ENCODE data around the gene ZNF804B.

The ZNF804B gene

GRCh38 chr7:89104748-89105685 is 345.5 kb downstream of the ZNF804B start:
- Histone ChIP-seq H3K9ac (no peak overlapping the region), H3K79me2 (ENCODE audit: insufficient read depth, low read depth) (no peaks in the 10 kb centered on the region), H3K4me3 (IDR thresholded peaks at IDR 0.05; ENCODE audit: insufficient read depth, low read depth, low read length) (no peak overlapping the region), H2AFZ (ENCODE audit: low read depth) (no peak overlapping the region), H3K4me2 (no peak overlapping the region), H3K4me1 (ENCODE audit: low read depth, poor library complexity, severe bottlenecking) (no peaks in the 10 kb centered on the region), H3K27ac (no peak overlapping the region), H4K20me1 (ENCODE audit: insufficient read depth) (no peaks in the 10 kb centered on the region), H3K27me3 (ENCODE audit: insufficient read depth, low read depth) (no peaks in the 10 kb centered on the region), H3K36me3 (ENCODE audit: insufficient read depth) (no peaks in the 10 kb centered on the region)
- TF ChIP-seq CTCF (conservative IDR thresholded peaks at IDR 0.05; ENCODE audit: low read depth, low read length) = no peak

DNA sequence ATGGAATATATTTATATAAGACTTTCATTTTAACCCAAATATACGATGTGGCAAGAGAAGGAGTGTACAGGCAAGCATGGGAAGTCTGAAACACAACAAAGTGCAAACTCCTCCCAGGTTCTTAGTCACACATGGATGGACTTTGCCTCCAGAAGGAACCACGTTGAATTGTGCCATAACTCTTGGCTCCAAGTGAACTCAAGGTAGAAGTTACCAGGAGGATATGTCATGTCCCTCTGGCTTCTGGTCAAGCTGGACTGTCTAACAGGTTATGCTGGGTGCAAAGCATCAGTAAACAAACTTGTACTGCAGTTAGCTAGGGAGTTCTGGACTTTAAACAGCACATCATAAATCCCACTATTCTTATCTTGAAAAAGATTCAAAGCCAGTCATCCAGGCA is 364.4 kb downstream of the ZNF804B start:
- Histone ChIP-seq H4K20me1 (ENCODE audit: insufficient read depth) (no peaks in the 10 kb centered on the region), H3K27ac (no peak overlapping the region), H3K4me1 (ENCODE audit: low read depth, poor library complexity, severe bottlenecking) (no peaks in the 10 kb centered on the region), H2AFZ (ENCODE audit: low read depth) (no peak overlapping the region), H3K4me3 (IDR thresholded peaks at IDR 0.05; ENCODE audit: insufficient read depth, low read depth, low read length) (no peak overlapping the region), H3K4me2 (no peak overlapping the region), H3K27me3 (ENCODE audit: insufficient read depth, low read depth) (no peaks in the 10 kb centered on the region), H3K36me3 (ENCODE audit: insufficient read depth) (no peaks in the 10 kb centered on the region), H3K79me2 (ENCODE audit: insufficient read depth, low read depth) (no peaks in the 10 kb centered on the region), H3K9ac (no peak overlapping the region)
- TF ChIP-seq CTCF (conservative IDR thresholded peaks at IDR 0.05; ENCODE audit: low read depth, low read length) = no peak

- no peak overlapping the region for H3K27ac ChIP-seq
- H3K4me1 ChIP-seq (ENCODE audit: low read depth, poor library complexity, severe bottlenecking) = no peaks in the 10 kb centered on the region
- no peaks in the 10 kb centered on the region for H4K20me1 ChIP-seq (ENCODE audit: insufficient read depth)
- H3K4me2 ChIP-seq = no peak overlapping the region
- H3K36me3 ChIP-seq (ENCODE audit: insufficient read depth) = no peaks in the 10 kb centered on the region
- no peak overlapping the region for H2AFZ ChIP-seq (ENCODE audit: low read depth)
- TF ChIP-seq CTCF (conservative IDR thresholded peaks at IDR 0.05; ENCODE audit: low read depth, low read length) = no peak
- no peaks in the 10 kb centered on the region for H3K27me3 ChIP-seq (ENCODE audit: insufficient read depth, low read depth)
- no peaks in the 10 kb centered on the region for H3K79me2 ChIP-seq (ENCODE audit: insufficient read depth, low read depth)
- H3K4me3 ChIP-seq (IDR thresholded peaks at IDR 0.05; ENCODE audit: insufficient read depth, low read depth, low read length) = no peak overlapping the region
- no peak overlapping the region for H3K9ac ChIP-seq
These were observed 370.3 kb downstream of the ZNF804B start for GRCh38 chr7:89129600-89130375.

- H3K27ac ChIP-seq = no peak overlapping the region
- H3K36me3 ChIP-seq (ENCODE audit: insufficient read depth) = no peaks in the 10 kb centered on the region
- no peaks in the 10 kb centered on the region for H3K4me1 ChIP-seq (ENCODE audit: low read depth, poor library complexity, severe bottlenecking)
- no peaks in the 10 kb centered on the region for H3K27me3 ChIP-seq (ENCODE audit: insufficient read depth, low read depth)
- H2AFZ ChIP-seq (ENCODE audit: low read depth) = no peak overlapping the region
- TF ChIP-seq CTCF (conservative IDR thresholded peaks at IDR 0.05; ENCODE audit: low read depth, low read length) = no peak
- H3K9ac ChIP-seq = no peak overlapping the region
- no peak overlapping the region for H3K4me2 ChIP-seq
- H3K4me3 ChIP-seq (IDR thresholded peaks at IDR 0.05; ENCODE audit: insufficient read depth, low read depth, low read length) = no peak overlapping the region
- no peaks in the 10 kb centered on the region for H4K20me1 ChIP-seq (ENCODE audit: insufficient read depth)
- H3K79me2 ChIP-seq (ENCODE audit: insufficient read depth, low read depth) = no peaks in the 10 kb centered on the region
These were observed 373.9 kb downstream of the ZNF804B start for GRCh38 chr7:89133357-89133756.
